Muscle of back (tissue), 11 donors: Measurements from ENCODE around the gene C4orf50. TPM values are rescaled to one million over a fixed set of nuclear protein-coding genes. Genes with fewer than 3 reads are reported as not detected.
A peak's percentile ranks its signal among the peaks of the same experiment; 100 is the strongest.

Source experiments
- DNase-seq, 3 donors: peaks; one replicate each; pipeline versions ENCODE4 v3.0.0 to v3.0.0-alpha.2; 2013
- polyA plus RNA-seq, 10 donors: library from polyadenylated mRNA; unstranded; fragments of 120-200 nt; gene quantifications; one replicate each; pipeline ENCODE4 v1.2.1, GENCODE V29; 2013; ENCODE audit not compliant: insufficient read length in 10 of 10

The C4orf50 gene
- polyA plus RNA-seq, 10 donors = 0.01 to 0.04 (median 0.01) TPM; not detected in 7

GRCh38 chr4:6043843-6044242 lies 25.6 kb upstream of the C4orf50 start:
- no peak for DNase-seq

GRCh38 chr4:6043188-6043587 lies 25.0 kb upstream of the C4orf50 start:
- no peak for DNase-seq

- DNase-seq = no peak
Measured at GRCh38 chr4:6042293-6043063, 24.2 kb upstream of the C4orf50 start.

DNA sequence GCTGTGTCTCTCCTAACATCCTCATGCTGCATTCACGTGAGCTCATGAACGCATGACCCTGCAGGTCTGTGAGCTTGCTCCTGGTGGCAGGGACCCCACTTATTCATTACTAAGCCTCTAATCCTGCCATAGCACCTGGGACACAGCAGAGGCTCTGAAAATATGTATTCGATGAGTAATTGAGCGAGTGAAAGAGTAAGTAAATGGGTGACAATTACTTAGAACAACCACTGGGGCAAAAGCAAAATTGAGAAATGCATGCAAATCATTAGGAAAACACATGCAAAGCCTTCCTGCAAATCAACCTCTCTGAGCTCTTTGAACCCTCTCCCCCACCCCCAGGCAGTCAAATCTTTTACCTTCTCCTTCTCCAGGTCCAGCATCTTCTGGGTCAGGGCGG lies 23.6 kb upstream of the C4orf50 start:
- DNase-seq = no peak

- no peak for DNase-seq
Measured at GRCh38 chr4:6038711-6039110, 20.5 kb upstream of the C4orf50 start.

DNA sequence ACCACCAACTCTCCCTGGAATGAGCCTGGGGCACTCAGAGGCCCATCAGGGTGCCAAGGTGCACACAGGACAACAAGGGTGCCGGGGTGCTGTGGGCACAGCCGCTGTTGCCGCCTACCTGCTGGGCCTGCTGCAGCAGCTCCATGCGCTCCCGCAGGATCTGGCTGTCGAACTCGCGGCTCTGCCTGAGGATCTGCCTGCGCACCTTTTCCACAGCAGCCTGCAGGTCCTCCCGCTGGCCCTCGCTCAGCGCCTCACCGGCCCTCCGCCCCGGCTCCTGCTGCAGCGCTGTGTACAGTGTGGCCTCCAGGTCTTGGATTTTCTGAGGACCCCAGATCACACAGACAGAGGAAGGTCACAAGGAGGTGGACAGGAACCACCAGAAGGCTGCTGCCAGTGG lies 17.6 kb upstream of the C4orf50 start:
- no peak for DNase-seq

DNA sequence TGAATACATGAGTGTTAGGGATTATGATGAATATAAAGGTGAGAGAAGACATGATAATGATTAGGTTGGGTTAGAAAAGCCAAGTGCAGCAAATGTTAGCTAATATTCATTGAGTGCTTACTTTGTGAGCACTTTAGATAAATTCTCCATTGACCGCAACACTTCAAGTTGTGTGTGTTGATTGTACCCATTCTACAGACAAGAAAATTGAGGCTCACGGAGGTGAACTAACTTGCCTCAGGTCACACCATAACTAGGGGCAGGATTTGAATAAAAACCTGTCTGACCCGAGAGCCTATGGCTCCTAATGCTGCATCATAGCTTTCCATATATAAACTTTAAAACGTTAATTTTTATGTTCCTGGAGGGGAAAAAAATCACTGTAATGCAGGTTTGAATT lies 15.2 kb upstream of the C4orf50 start:
- DNase-seq = no peak

DNA sequence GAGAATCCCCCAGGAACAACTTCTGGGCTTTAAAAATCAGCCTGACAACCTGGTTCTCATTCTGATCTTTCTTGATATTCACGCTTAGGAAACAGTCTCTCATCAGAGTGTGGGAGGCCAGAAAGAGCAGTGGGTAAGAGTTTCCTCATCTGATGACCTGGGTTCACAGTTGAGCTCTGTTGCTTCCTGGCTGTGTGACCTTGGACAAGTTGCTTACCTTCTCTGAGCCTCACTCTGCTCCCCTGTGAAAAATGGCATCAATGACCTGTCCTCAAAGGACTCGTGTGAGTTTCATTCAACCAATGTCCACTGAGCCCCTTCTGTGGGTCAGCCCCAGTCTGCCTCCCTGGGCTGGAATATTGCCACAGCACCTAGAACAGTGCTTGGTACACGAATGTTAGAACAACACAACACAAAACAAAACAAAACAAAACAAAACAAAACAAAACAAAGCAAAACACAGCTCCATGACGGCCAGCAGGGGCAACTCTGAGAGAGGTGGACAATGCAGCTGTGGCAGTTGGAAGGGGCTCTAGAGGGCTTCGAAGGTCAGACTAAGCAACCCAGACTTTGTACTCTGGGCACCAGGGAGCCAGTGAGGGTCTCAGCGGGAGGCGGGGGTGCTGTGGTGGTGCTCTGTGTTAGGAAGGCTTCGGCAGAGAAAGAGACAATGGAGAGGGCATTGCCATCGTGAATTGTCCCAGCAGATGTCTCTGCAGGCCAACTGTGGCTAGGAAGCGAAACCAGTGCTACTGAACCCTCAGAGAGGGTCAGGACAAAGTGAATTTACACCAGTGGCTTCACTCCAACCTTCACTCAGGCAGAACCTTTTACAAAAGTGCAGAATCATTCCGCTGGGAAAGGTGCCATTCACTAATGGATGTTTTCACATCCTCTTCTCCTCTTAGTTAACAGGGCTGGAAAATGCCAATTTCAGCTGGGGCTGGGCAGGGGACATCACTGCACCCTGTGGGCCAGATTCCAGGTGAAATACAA lies 14.3 kb upstream of the C4orf50 start:
- no peak for DNase-seq

DNA sequence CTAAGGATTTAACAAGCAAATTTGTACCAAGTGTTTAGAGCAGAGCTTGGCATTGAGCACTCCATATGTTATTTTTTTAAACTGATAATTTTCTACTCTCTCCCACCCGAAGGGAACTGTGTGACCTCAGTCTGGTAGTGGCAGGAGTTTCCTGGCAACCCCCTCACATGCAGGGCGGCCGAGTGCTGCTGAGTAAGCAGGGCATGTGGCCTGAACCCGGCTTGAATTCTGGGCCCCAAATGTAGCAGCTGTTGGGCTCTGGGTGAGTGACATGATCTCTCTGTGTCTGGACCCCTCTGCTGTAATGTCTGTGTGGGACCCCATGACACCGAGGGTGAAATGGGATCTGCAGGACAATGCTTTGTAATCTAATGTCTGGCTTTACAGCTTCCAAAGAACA lies 13.6 kb upstream of the C4orf50 start:
- DNase-seq = no peak

GRCh38 chr4:6030679-6031078 lies 12.4 kb upstream of the C4orf50 start:
- no peak for DNase-seq

GRCh38 chr4:6029254-6029653 lies 11.0 kb upstream of the C4orf50 start:
- no peak for DNase-seq

DNA sequence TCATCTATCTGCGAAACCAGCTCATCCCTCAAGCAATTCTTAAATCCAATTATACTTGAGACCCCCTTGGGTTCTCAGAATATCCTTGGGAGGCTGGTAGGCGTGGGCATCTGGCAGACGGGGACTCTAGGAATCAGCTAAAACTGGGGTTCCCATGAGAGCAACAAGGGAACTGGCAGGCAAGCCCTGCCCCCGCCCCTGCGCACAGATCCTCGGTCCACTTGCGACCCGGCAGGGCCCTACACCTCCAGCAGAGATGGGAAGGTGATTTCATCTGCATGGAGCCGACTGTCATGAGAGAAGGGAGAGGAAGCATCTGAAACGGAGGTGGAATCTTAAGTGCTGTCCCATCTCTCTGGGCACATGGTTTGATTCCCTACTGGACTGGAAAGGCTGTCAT lies 9.9 kb upstream of the C4orf50 start:
- DNase-seq = no peak

DNA sequence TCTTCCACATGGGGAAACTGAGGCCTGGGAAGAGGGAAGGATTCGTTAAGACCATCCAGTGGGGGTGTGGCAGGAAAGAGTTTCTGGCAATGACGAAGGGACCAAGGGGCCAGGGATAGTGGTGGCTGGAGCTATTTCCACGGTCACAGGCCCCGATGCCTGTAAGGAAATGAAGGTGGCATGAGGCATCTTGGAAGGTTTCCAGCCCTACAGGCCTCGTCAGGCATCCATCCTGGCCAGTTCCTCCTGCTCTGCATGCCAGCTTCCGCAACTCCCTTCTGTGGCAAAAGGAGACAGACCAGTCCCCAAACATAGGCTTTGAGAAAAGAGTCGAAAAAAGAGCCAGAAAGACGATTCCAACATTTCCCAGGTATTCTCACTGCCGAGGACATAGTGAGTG lies 9.2 kb upstream of the C4orf50 start:
- DNase-seq = no peak

- peak in 1 of 3 donors; percentile 16 for DNase-seq
Measured at GRCh38 chr4:6024313-6024960, 6.2 kb upstream of the C4orf50 start.

- no peak for DNase-seq
Measured at GRCh38 chr4:6023731-6024130, 5.5 kb upstream of the C4orf50 start.

DNA sequence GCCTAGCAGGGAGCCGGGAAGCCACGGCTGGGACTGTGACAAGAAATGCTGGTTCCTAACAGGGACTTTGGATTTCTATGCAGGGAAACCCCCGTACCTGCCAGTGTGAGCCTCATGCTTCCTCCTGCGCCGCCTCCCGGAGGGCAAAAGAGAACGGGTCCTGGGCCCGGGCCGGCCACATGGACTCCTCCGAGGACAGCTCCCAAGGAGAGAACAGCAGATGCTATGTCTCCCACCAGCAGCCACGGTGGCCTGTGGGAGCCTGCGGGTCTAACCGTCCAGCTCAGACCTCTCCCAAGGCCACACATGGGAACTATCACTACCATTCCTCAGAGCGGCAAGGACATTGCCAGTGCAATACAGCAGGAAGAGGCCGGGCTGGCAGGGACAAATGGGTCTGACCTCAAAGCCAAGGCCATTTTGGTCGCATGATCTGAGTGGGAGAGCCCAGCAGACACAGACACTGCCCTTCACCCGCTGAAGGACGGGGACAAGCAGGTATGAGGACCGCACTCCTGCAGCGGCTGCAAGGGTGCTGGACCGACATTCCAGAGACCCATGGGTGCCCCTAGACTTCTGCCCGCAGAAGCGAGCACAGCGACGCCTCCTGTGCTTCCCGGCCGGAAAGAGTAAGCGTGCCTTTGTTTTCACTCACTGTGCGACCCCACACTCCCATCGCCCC lies 4.5 kb upstream of the C4orf50 start:
- no peak for DNase-seq

DNA sequence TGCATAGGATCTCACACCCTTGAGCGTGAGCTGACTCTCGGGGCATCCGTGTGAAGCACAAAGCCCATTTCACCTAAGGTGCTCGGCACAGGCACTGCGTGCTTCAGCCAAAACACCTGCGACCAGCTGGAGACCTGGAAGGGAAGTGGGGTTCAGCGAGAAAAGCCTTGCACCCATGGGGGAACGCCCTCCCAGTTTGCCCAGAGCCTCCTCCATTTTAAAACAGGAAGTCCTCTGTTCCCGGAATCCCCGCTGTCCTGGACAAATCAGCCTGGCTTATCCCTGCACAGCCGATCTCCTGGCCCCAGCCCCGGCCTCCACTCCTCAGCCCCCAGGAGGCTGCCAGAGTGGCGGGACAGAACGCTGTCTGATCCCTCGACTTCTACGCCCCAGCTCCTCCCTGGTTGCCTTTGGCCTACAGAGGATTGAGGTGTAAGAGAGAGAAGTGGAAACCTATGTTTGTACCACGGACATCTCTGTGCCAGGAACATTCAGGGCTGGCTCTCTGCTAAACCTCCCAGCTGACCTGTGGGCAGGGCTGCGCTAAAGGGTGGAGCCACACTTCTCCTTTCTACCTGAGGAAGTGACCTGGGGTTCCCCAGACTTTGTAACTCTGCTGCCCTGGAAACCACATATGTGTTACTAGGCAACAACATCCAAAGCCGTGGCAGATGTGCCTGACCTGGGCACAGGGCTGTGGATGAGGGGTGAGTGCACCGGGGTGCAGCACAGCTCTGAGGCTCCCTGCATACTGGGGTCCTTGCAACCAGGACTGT lies 3.8 kb upstream of the C4orf50 start:
- DNase-seq = no peak

- no peak for DNase-seq
Measured at GRCh38 chr4:6020613-6021012, 2.4 kb upstream of the C4orf50 start.

GRCh38 chr4:6019316-6020263 lies 1.4 kb upstream of the C4orf50 start:
- DNase-seq = peak; percentile 15 to 63 (median 47)

DNA sequence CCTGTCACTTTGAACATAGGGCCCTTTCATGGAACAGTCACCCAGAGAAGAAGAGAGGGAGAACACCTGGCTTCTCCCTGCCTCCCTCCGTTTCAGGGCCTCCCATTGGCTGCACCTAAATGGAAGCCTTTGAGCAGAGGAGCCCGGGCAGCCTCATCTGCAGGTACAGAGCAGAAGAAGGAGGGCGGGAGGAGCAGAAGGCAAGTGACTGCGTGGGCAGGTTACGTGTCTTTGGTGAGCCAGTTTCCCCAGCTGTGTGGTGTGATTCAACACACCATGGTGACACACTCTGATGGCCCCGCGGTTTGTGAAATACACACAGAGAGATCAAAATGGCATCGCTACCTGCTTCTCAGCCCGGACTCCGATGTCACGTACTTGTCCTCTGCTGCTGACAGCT lies 431 bp downstream of the C4orf50 start:
- no peak for DNase-seq
